Mesenchymal stem cell (in vitro differentiated cells and primary cell): ENCODE data around the gene GALNT8.

Experiments
- DNase-seq: peaks from one replicate; pipeline ENCODE4 v3.0.0-alpha.2; 2013
- H2AFZ ChIP-seq: one replicate; pipeline ENCODE4 v1.6.1; 2013; ENCODE audit warnings: low read depth, mild to moderate bottlenecking, control low read depth, inconsistent platforms, low read length, moderate library complexity
- H2AK5ac ChIP-seq: 2 replicates; pipeline ENCODE4 v1.6.1; 2013; ENCODE audit warnings: low read length, moderate library complexity, mild to moderate bottlenecking, inconsistent platforms; ENCODE audit not compliant: severe bottlenecking
- H2BK120ac ChIP-seq: one replicate; pipeline ENCODE4 v1.6.1; 2013; ENCODE audit warnings: low read depth, mild to moderate bottlenecking, inconsistent platforms, low read length, moderate library complexity
- H2BK12ac ChIP-seq, 2 experiments: one replicate each; pipeline ENCODE4 v1.6.1; 2013; ENCODE audit warnings: inconsistent platforms in 2 of 2, low read length in 2 of 2, mild to moderate bottlenecking in 2 of 2, moderate library complexity in 2 of 2, control low read depth in 1 of 2
- H2BK15ac ChIP-seq: one replicate; pipeline ENCODE4 v1.6.1; 2013; ENCODE audit warnings: mild to moderate bottlenecking, low read depth, inconsistent platforms; ENCODE audit not compliant: poor library complexity, severe bottlenecking
- H2BK5ac ChIP-seq: 2 replicates; pipeline ENCODE4 v1.6.1; 2013; ENCODE audit warnings: low read depth, mild to moderate bottlenecking, low read length, control low read depth, inconsistent platforms; ENCODE audit not compliant: poor library complexity, severe bottlenecking
- H3K14ac ChIP-seq, 2 experiments: one replicate each; pipeline ENCODE4 v1.6.1; 2013; ENCODE audit warnings: inconsistent platforms in 2 of 2, low read length in 2 of 2, control low read depth in 1 of 2, mild to moderate bottlenecking in 1 of 2, moderate library complexity in 1 of 2
- H3K18ac ChIP-seq, 2 experiments: one replicate each; pipeline ENCODE4 v1.6.1; 2013; ENCODE audit warnings: inconsistent platforms in 2 of 2, low read length in 2 of 2, control low read depth in 1 of 2, low read depth in 1 of 2, mild to moderate bottlenecking in 1 of 2
- H3K23ac ChIP-seq, 2 experiments: one replicate each; pipeline ENCODE4 v1.6.1; 2013; ENCODE audit warnings: inconsistent platforms in 2 of 2, low read length in 2 of 2, mild to moderate bottlenecking in 2 of 2, moderate library complexity in 2 of 2, control low read depth in 1 of 2
- H3K27ac ChIP-seq: 2 replicates; pipeline ENCODE4 v1.5.1; 2013; ENCODE audit warnings: mild to moderate bottlenecking, moderate library complexity, low read length, control low read depth, inconsistent platforms; ENCODE audit not compliant: poor library complexity, severe bottlenecking
- H3K27me3 ChIP-seq, 2 experiments: 2 replicates each; pipeline versions ENCODE4 v1.6.1 to v1.7.0; 2013; ENCODE audit warnings: low read length in 2 of 2, mild to moderate bottlenecking in 2 of 2, moderate library complexity in 2 of 2, control low read depth in 1 of 2, inconsistent platforms in 1 of 2; ENCODE audit not compliant: control insufficient read depth in 1 of 2, insufficient read depth in 1 of 2
- H3K36me3 ChIP-seq, 2 experiments: 2 replicates each; pipeline versions ENCODE4 v1.6.1 to v1.7.0; 2013; ENCODE audit warnings: low read length in 2 of 2, control low read depth in 1 of 2, inconsistent platforms in 1 of 2, low read depth in 1 of 2, mild to moderate bottlenecking in 1 of 2; ENCODE audit not compliant: insufficient read depth in 2 of 2, control insufficient read depth in 1 of 2
- H3K4ac ChIP-seq, 2 experiments: one replicate each; pipeline ENCODE4 v1.6.1; 2013; ENCODE audit warnings: inconsistent platforms in 2 of 2, low read length in 2 of 2, mild to moderate bottlenecking in 2 of 2, moderate library complexity in 2 of 2, control low read depth in 1 of 2, low read depth in 1 of 2
- H3K4me1 ChIP-seq: 2 replicates; pipeline ENCODE4 v1.6.1; 2013; ENCODE audit warnings: low read depth, low read length, control low read depth; ENCODE audit not compliant: control insufficient read depth, insufficient read depth
- H3K4me2 ChIP-seq: 2 replicates; pipeline ENCODE4 v1.6.1; 2013; ENCODE audit warnings: low read length, mild to moderate bottlenecking, inconsistent platforms; ENCODE audit not compliant: poor library complexity, severe bottlenecking
- H3K4me3 ChIP-seq, 2 experiments: 2 replicates each; pipeline versions ENCODE4 v1.5.1 to v1.7.0; 2013; ENCODE audit warnings: low read length in 2 of 2, mild to moderate bottlenecking in 2 of 2, control low read depth in 1 of 2, low read depth in 1 of 2; ENCODE audit not compliant: insufficient read depth in 1 of 2
- H3K79me1 ChIP-seq: replicated peaks from 2 replicates; pipeline ENCODE4 v1.6.1; 2013; ENCODE audit warnings: mild to moderate bottlenecking, control low read depth, low read length, inconsistent platforms; ENCODE audit not compliant: poor library complexity, severe bottlenecking
- H3K9ac ChIP-seq: 2 replicates; pipeline ENCODE4 v1.7.0; 2013; ENCODE audit warnings: mild to moderate bottlenecking, low read length, moderate library complexity
- H3K9me3 ChIP-seq: 2 replicates; pipeline ENCODE4 v1.7.0; 2013; ENCODE audit warnings: mild to moderate bottlenecking, low read length; ENCODE audit not compliant: control insufficient read depth
- H4K8ac ChIP-seq: one replicate; pipeline ENCODE4 v1.6.1; 2013; ENCODE audit warnings: inconsistent platforms, mild to moderate bottlenecking, low read length, moderate library complexity
- H4K91ac ChIP-seq: one replicate; pipeline ENCODE4 v1.6.1; 2013; ENCODE audit warnings: mild to moderate bottlenecking, low read length, inconsistent platforms
- WGBS: methylation state at CpG from one replicate; pipeline ENCODE4 v1.1.7; 2013; ENCODE audit warnings: mixed read lengths; 5-methylcytosine and 5-hydroxymethylcytosine counted together

GALNT8 gene

DNA sequence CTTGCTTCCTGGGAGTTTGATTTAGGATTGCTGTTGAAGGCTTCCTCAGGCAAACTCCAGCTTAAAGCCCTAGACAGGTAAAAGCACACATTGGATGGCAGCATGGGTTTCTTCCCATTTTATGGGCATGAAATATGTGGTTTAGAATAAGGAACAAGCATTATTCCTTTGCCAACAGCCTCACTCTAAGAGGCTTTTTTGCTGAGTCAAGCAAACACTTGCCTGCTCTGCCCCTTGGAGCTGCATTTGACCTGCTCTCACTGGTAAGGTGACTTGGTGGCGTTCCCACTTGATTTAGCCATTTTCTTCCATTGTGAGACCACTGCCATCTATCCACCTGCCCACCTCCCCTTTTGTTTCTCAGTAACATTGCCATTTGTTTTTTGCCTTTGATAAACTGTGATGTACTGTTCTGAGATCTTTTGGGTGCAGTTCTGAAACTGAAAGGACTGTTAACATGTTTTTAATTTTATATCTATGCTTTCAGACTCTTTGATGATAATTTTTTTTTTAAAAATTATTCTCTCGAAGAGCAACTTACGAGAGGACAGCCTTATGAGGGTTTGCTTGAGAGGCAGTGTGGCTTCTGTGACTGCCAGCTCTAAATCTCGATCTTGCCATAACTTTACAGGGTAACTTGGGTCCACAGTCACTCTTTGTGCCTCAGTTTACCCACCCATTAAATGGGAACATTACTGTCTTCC lies 92.6 kb downstream of the GALNT8 start:
- Histone ChIP-seq H3K4ac (no peak overlapping the region), H3K4me2 (no peak overlapping the region), H3K14ac (no peak overlapping the region), H3K9me3 (no peaks in the 10 kb centered on the region), H4K91ac (no peak overlapping the region), H4K8ac (no peak overlapping the region), H3K79me1 (no peaks in the 10 kb centered on the region), H2BK12ac (no peak overlapping the region), H2AFZ (no peak overlapping the region), H3K4me1 (peaks cover 12% of the 10 kb centered on the region), H2BK120ac (no peak overlapping the region), H2AK5ac (no peak overlapping the region), H3K36me3 (no peaks in the 10 kb centered on the region), H2BK15ac (no peak overlapping the region), H3K27me3 (peaks cover 61 to 83% of the 10 kb centered on the region in 2 experiments), H3K23ac (no peak overlapping the region), H2BK5ac (no peak overlapping the region), H3K9ac (no peak overlapping the region), H3K18ac (no peak overlapping the region), H3K4me3 (no peak overlapping the region), H3K27ac (no peak overlapping the region)
- no peak for DNase-seq
- 81% methylated on average over 4 of the region's 4 CpGs for WGBS

DNA sequence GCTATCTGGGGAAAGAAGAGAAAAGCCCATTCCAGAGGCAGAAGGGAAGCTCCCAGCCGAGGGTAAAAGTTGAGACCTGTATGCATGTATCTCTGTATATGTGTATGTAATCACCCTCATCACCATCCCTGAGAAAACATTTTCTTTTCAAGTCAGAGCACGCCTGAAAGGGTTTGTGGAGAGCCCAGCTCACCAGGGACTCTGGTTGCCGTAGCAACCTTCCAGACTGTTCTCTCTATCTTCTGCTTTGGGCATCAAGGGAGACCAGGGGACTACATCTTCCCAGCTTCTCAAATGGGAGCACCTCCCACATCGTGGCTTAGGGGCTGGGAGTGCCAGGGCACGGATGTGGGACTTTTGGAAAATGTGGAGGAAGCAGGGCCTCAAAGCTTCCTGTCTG lies 93.5 kb downstream of the GALNT8 start:
- Histone ChIP-seq H3K9me3 (no peaks in the 10 kb centered on the region), H2AK5ac (no peak overlapping the region), H3K9ac (no peak overlapping the region), H2AFZ (no peak overlapping the region), H2BK12ac (no peak overlapping the region), H2BK5ac (no peak overlapping the region), H3K4me2 (no peak overlapping the region), H3K18ac (no peak overlapping the region), H3K4me1 (peaks cover 12% of the 10 kb centered on the region), H3K4me3 (no peak overlapping the region), H4K8ac (no peak overlapping the region), H3K14ac (no peak overlapping the region), H3K4ac (no peak overlapping the region), H2BK15ac (no peak overlapping the region), H2BK120ac (no peak overlapping the region), H3K27me3 (peaks cover 56 to 76% of the 10 kb centered on the region in 2 experiments), H3K23ac (no peak overlapping the region), H3K36me3 (no peaks in the 10 kb centered on the region), H4K91ac (no peak overlapping the region), H3K27ac (no peak overlapping the region), H3K79me1 (no peaks in the 10 kb centered on the region)
- DNase-seq: no peak
- WGBS: 90% methylated on average over 4 of the region's 5 CpGs

DNA sequence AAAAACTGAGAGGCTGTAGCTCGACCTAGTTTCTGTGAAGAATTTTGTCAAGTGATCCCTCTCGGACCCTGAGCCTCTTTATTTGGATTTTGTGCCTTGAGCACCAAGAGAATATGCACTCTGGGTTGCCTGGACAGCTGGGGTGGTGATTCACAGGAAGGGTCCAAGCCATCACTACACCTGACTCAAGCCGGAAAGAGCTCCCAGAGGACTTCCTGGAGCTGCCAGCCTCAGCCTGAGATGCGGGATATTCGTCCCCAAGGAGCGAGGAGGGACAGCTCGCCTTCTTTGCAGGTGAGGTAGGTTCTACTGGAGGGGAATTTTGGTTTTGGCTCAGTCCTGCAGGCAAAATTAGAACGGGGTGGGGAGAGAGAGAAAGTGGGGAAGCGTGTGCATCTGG lies 94.3 kb downstream of the GALNT8 start:
- Histone ChIP-seq H2AK5ac (no peak overlapping the region), H3K14ac (no peak overlapping the region), H3K4me2 (no peak overlapping the region), H3K23ac (no peak overlapping the region), H3K4me1 (peaks cover 6% of the 10 kb centered on the region), H2AFZ (no peak overlapping the region), H2BK12ac (no peak overlapping the region), H3K9ac (no peak overlapping the region), H4K8ac (no peak overlapping the region), H2BK15ac (no peak overlapping the region), H3K18ac (no peak overlapping the region), H2BK120ac (no peak overlapping the region), H3K4ac (no peak overlapping the region), H3K36me3 (no peaks in the 10 kb centered on the region), H4K91ac (no peak overlapping the region), H3K27ac (no peak overlapping the region), H3K79me1 (no peaks in the 10 kb centered on the region), H3K27me3 (peaks cover 51 to 69% of the 10 kb centered on the region in 2 experiments), H2BK5ac (no peak overlapping the region), H3K9me3 (no peaks in the 10 kb centered on the region), H3K4me3 (no peak overlapping the region)
- 75% methylated on average over 9 of the region's 9 CpGs for WGBS
- no peak for DNase-seq

DNA sequence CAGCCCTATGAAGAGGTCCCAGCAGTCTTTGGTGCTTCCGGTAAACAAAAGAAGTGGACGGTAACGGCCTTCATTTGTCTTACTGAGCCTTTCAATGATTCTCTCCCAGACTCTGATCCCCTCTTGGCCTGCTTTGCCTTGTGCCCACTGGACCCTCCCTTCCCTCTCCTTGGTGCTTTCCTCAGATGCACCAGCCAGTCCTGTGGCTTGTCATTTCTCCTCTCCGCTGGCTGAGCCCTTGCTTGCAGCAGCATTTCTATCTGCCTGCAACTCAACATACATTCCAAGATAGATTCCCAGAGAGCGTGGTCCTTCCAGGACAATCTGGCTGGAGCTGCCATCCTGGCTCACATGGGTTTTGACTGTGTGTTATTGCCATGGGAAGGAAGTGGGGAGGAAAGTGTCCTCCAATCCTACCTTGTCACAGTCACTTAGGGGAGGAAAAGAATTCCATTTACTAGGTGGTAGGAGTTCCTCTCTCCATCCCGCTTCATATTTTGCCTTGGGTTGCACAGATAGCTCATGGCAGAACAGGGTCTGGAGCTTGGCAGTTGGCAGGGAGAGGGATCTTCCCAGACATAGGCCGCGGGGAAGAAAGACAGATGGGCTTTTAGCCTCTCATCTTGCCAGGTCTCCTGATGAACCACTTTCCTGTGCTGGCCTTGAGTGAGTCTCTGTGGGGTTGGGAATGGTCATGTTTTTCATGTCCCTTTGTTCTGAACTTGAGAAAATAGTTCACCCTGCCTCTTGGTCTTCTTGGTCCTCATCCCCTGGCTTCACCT lies 96.7 kb downstream of the GALNT8 start:
- Histone ChIP-seq H2AK5ac (no peak overlapping the region), H4K8ac (no peak overlapping the region), H2BK12ac (no peak overlapping the region), H3K27ac (no peak overlapping the region), H2BK15ac (no peak overlapping the region), H3K23ac (no peak overlapping the region), H3K14ac (no peak overlapping the region), H3K4me3 (no peak overlapping the region), H2BK120ac (no peak overlapping the region), H3K79me1 (no peaks in the 10 kb centered on the region), H3K4me1 (no peaks in the 10 kb centered on the region), H3K9ac (no peak overlapping the region), H3K4me2 (no peak overlapping the region), H3K9me3 (no peaks in the 10 kb centered on the region), H4K91ac (no peak overlapping the region), H3K4ac (no peak overlapping the region), H3K27me3 (peaks cover 32 to 44% of the 10 kb centered on the region in 2 experiments), H3K18ac (no peak overlapping the region), H3K36me3 (no peaks in the 10 kb centered on the region), H2AFZ (no peak overlapping the region), H2BK5ac (no peak overlapping the region)
- WGBS: 94% methylated on average over 8 of the region's 8 CpGs
- no peak for DNase-seq
